HepG2 (cell line): ENCODE results near the gene RNFT2. TPM values are rescaled to one million over a fixed set of nuclear protein-coding genes. Genes with fewer than 3 reads are reported as not detected.

Source experiments
- ATAC-seq: fragments of 200-7000 bp; cut with Tn5 transposase; 3 replicates; pipeline ENCODE4 v1.9.1; 2020; ENCODE audit warnings: mild to moderate bottlenecking, moderate library complexity
- BruUV-seq: library from RNA; stranded (reverse); fragments of 400-500 nt; replicated peaks from 2 replicates; lab custom pipeline; 2021; lab: Mats Ljungman, UMichigan
- CTCF ChIA-PET: fragments of 300-600 bp; formaldehyde crosslinking; extraction: SDS; loops from one replicate; lab custom pipeline; 2021; ENCODE audit warnings: low total read pairs, inconsistent platforms, low intra/inter-chr PET ratio; lab: Yijun Ruan, JAX
- POLR2A ChIA-PET: fragments of 350-600 bp; sonication (Branson Sonifier 250); formaldehyde crosslinking; loops from one replicate; lab custom pipeline; 2020; ENCODE audit warnings: antibody characterized with exemption, inconsistent platforms; lab: Yijun Ruan, JAX
- DNase-seq: peaks from one replicate; pipeline ENCODE4 v3.0.0-alpha.2; 2015; ENCODE audit warnings: low spot score
- FAIRE-seq: peaks from 3 replicates; lab custom pipeline; 2011; peaks lifted over from hg19 to GRCh38; lab: Jason Lieb, UNC
- H2AFZ ChIP-seq: one replicate; pipeline ENCODE4 v1.6.1; 2011; ENCODE audit warnings: low read length, inconsistent platforms
- H3K27ac ChIP-seq: fragments of 300-600 bp; 3 replicates; pipeline ENCODE4 v1.8.0; 2011; ENCODE audit warnings: mixed run types, mild to moderate bottlenecking, mixed read lengths, low read length, inconsistent platforms; ENCODE audit not compliant: insufficient read depth; ENCODE audit errors: extremely low read length
- H3K27me3 ChIP-seq, 2 experiments: fragments of 200-600 bp in 1 of 2; 2 replicates in 1 of 2; 3 replicates in 1 of 2; pipeline versions ENCODE4 v1.6.0 to v1.8.0; 2011; ENCODE audit warnings: low read length in 2 of 2, mild to moderate bottlenecking in 2 of 2, moderate library complexity in 2 of 2, inconsistent platforms in 1 of 2; ENCODE audit not compliant: insufficient read depth in 2 of 2, control insufficient read depth in 1 of 2
- H3K36me3 ChIP-seq, 2 experiments: fragments of 200-600 bp in 1 of 2; replicated peaks in 1 of 2; 2 replicates in 1 of 2; 3 replicates in 1 of 2; pipeline versions ENCODE4 v1.5.1 to v1.8.0; 2011; ENCODE audit warnings: low read length in 2 of 2, inconsistent platforms in 1 of 2; ENCODE audit not compliant: insufficient read depth in 2 of 2, control insufficient read depth in 1 of 2
- H3K4me1 ChIP-seq: 2 replicates; pipeline ENCODE4 v1.5.1; 2012; ENCODE audit warnings: low read length, inconsistent platforms; ENCODE audit not compliant: insufficient read depth
- H3K4me2 ChIP-seq: 2 replicates; pipeline ENCODE4 v1.6.0; 2011; ENCODE audit warnings: low read depth, low read length, inconsistent platforms
- H3K4me3 ChIP-seq, 3 experiments: fragments of 200-600 bp in 1 of 3; sonication (generic), shearing (Covaris generic) in 1 of 3; replicated peaks in 1 of 3; 2 replicates each; pipeline ENCODE4 v1.5.1; 2011 to 2016; ENCODE audit warnings: low read length in 3 of 3, inconsistent platforms in 2 of 3, low read depth in 2 of 3, mild to moderate bottlenecking in 2 of 3, control low read depth in 1 of 3, mixed read lengths in 1 of 3; ENCODE audit not compliant: insufficient read depth in 1 of 3
- H3K79me2 ChIP-seq: one replicate; pipeline ENCODE4 v1.6.1; 2011; ENCODE audit warnings: low read length, inconsistent platforms; ENCODE audit not compliant: insufficient read depth
- H3K9ac ChIP-seq: 2 replicates; pipeline ENCODE4 v1.6.0; 2011; ENCODE audit warnings: mild to moderate bottlenecking, low read depth, low read length, inconsistent platforms; ENCODE audit not compliant: insufficient read depth
- H3K9me3 ChIP-seq: 2 replicates; pipeline ENCODE4 v1.5.1; 2012; ENCODE audit warnings: mild to moderate bottlenecking, low read length
- H4K20me1 ChIP-seq: 2 replicates; pipeline ENCODE4 v1.6.0; 2011; ENCODE audit warnings: inconsistent platforms, mild to moderate bottlenecking, low read length, moderate library complexity; ENCODE audit not compliant: insufficient read depth
- ATRX ChIP-seq: sonication (generic); formaldehyde crosslinking; IDR thresholded peaks from 2 replicates; pipeline ENCODE4 v1.4.0; 2020; ENCODE audit warnings: missing genetic modification reagents, borderline replicate concordance
- GFI1 ChIP-seq: sonication (generic); formaldehyde crosslinking; IDR thresholded peaks from 2 replicates; pipeline ENCODE4 v1.5.0; 2020; ENCODE audit warnings: missing genetic modification reagents, mild to moderate bottlenecking, borderline replicate concordance
- HNRNPL ChIP-seq: fragments of 200-400 bp; formaldehyde crosslinking; IDR thresholded peaks from 2 replicates; pipeline ENCODE4 v1.6.1; 2017; ENCODE audit warnings: mild to moderate bottlenecking, low read depth, low read length
- KLF13 ChIP-seq: sonication (generic); formaldehyde crosslinking; IDR thresholded peaks from 2 replicates; pipeline ENCODE4 v1.4.0; 2020; ENCODE audit warnings: mild to moderate bottlenecking, missing genetic modification reagents
- MYC ChIP-seq: sonication (generic); formaldehyde crosslinking; IDR thresholded peaks from 2 replicates; pipeline ENCODE4 v1.9.0; 2021; ENCODE audit warnings: missing genetic modification reagents, borderline replicate concordance
- SSRP1 ChIP-seq: IDR thresholded peaks from 2 replicates; pipeline ENCODE4 v1.6.1; 2016; ENCODE audit warnings: control low read depth
- ZNF574 ChIP-seq: sonication (generic); formaldehyde crosslinking; IDR thresholded peaks from 2 replicates; pipeline ENCODE4 v1.4.0; 2020; ENCODE audit warnings: missing genetic modification reagents
- ZNF589 ChIP-seq: sonication (generic); formaldehyde crosslinking; conservative IDR thresholded peaks from 2 replicates; pipeline ENCODE4 v1.8.0; 2022; ENCODE audit warnings: mild to moderate bottlenecking, moderate library complexity, missing genetic modification reagents
- ZNF598 ChIP-seq: sonication (generic); formaldehyde crosslinking; IDR thresholded peaks from 2 replicates; pipeline ENCODE4 v1.5.1; 2020; ENCODE audit warnings: mild to moderate bottlenecking, missing genetic modification reagents, borderline replicate concordance
- WGBS: methylation state at CpG from one replicate; pipeline ENCODE4 v1.1.6; 2017; ENCODE audit warnings: low lambda C conversion rate; 5-methylcytosine and 5-hydroxymethylcytosine counted together
- in situ Hi-C: cut with HindIII; loops from 2 replicates; pipeline ENCODE4 v1.10.0; 2017; ENCODE audit warnings: low pct_unique_long_range_greater_than_20kb; ENCODE audit not compliant: extremely low pct_ligation_motif_present
- intact Hi-C: fragments of 100-400 bp; cut with micrococcal nuclease; formaldehyde crosslinking; loops from one replicate; pipeline ENCODE4 v1.10.0; 2022; ENCODE audit not compliant: unreplicated experiment
- polyA plus RNA-seq, 8 experiments: library from polyadenylated mRNA; depleted of rRNA in 3 of 8; stranded (reverse) in 7 of 8; unstranded in 1 of 8; fragments of >200 nt; fragmentation: Illumina TruSeq in 4 of 8; extraction: Trizol in 4 of 8; gene quantifications; 2 replicates each; pipeline versions ENCODE4 v1.2.1 to v1.2.3, GENCODE V29; 2011 to 2016; ENCODE audit warnings: low read depth in 4 of 8, missing spikeins in 1 of 8, mixed read lengths in 1 of 8; ENCODE audit not compliant: insufficient read depth in 1 of 8
- total RNA-seq, 5 experiments: library from RNA; depleted of rRNA; stranded (reverse); fragments of >200 nt; fragmentation: Illumina TruSeq; extraction: Trizol; gene quantifications; 2 replicates each; pipeline ENCODE4 v1.2.3, GENCODE V29; 2016; ENCODE audit warnings: low read depth in 1 of 5
- TF ChIP-seq, protein P1 (sequence below): sonication (generic); formaldehyde crosslinking; IDR thresholded peaks from 2 replicates; pipeline ENCODE4 v1.5.0; 2020; ENCODE audit warnings: missing genetic modification reagents

The RNFT2 gene
- total and polyA plus RNA-seq, 2 of the 13 experiments (the other 11 are each of a cell fraction or from before 2014, with no cell fraction given) = 3.3 to 8.3 TPM

- no peak for TF ChIP-seq MYC (CRISPR knock-in tag)
- TF ChIP-seq, protein P1, sequence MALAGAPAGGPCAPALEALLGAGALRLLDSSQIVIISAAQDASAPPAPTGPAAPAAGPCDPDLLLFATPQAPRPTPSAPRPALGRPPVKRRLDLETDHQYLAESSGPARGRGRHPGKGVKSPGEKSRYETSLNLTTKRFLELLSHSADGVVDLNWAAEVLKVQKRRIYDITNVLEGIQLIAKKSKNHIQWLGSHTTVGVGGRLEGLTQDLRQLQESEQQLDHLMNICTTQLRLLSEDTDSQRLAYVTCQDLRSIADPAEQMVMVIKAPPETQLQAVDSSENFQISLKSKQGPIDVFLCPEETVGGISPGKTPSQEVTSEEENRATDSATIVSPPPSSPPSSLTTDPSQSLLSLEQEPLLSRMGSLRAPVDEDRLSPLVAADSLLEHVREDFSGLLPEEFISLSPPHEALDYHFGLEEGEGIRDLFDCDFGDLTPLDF (CRISPR knock-in tag) = no peak
- no peak for TF ChIP-seq ZNF598
- no peak for TF ChIP-seq HNRNPL
Measured at GRCh38 chr12:116807546-116807945, 69.4 kb downstream of the RNFT2 start (continued).

DNA sequence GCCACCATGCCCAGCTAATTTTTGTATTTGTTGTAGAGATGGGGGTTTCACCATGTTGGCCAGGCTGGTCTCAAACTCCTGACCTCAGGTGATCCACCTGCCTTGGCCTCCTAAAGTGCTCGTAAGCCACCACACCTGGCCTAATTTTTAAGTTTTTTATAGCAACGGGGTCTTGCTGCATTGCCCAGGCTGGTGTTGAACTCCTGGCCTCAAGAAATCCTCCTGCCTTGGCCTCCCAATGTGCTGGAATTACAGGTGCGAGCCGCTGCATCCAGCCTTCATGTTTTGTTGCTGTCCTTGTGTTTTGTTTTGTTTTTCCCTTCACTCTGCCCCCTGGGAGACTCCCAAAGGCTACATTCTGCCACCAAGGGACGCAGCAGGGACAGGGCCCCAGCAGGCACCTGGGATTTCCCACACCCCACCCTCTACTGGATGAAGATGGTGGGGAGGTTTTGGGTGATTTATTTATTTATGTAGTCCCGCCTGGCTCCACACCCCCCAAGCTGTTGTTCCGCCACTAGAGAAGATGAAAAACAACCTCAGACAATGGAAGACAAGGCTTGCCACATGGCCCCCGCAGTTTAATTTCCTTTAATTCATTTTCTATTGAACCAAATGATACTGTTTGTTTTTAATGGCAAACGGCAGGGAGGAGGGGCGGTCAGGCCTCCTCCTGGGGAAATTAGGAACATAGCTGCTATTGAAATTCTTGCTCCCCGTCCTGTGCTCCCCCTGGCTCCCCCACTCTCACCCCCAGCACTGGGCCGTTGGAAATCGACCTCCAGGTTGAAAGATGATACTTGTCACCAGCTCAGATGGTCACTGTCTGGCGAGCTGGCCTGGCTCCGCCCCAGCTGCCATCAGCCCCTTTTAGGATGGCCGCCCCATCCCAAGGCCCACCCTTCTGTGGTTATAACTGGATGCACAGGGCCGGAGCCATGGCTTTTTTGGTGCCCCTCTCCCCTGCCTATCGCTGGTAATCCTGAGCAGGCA, 70.3 kb downstream of the RNFT2 start:
- no TSS peak for BruUV-seq
- Histone ChIP-seq H2AFZ (no peak overlapping the region), H3K4me3 (no peak overlapping the region), H4K20me1 (no peaks in the 10 kb centered on the region), H3K9me3 (no peaks in the 10 kb centered on the region), H3K9ac (no peak overlapping the region), H3K27me3 (no peaks in the 10 kb centered on the region), H3K27ac (no peak overlapping the region), H3K4me2 (no peak overlapping the region), H3K4me1 (peaks cover 7% of the 10 kb centered on the region; the same call in 1 of the 2 replicates), H3K36me3 (no peaks in the 10 kb centered on the region), H3K79me2 (no peaks in the 10 kb centered on the region)
- intact Hi-C loops (no loop called here), in situ Hi-C loops (no loop called here)
- FAIRE-seq (no peak), DNase-seq (no peak), ATAC-seq (no peak)
- WGBS = 85% methylated on average over 18 of the region's 18 CpGs
- ChIA-PET POLR2A (no interaction called here), CTCF (no interaction called here)
- TF ChIP-seq SSRP1 (CRISPR knock-in tag) (no peak), ATRX (no peak), ZNF574 (CRISPR knock-in tag) (no peak), ZNF589 (CRISPR knock-in tag) (no peak), KLF13 (CRISPR knock-in tag) (no peak), GFI1 (CRISPR knock-in tag) (no peak)
